MG63 (cell line): ENCODE data around the gene DNAJB7. TPM values are rescaled to one million over a fixed set of nuclear protein-coding genes. Genes with fewer than 3 reads are reported as not detected.
A peak's percentile ranks its signal among the peaks of the same experiment; 100 is the strongest.
"Not testable (repeated sequence)": the region's sequence is repeated elsewhere in the genome, so short reads cannot be mapped to it uniquely, and the experiment has no call there.

Source experiments
- DNase-seq: peaks from one replicate; pipeline ENCODE4 v3.0.0-alpha.2; 2020
- H3K27me3 ChIP-seq: fragments of 250-450 bp; sonication (Bioruptor Pico); 2 replicates; pipeline ENCODE4 v1.5.1; 2020; ENCODE audit warnings: mild to moderate bottlenecking, moderate library complexity
- H3K36me3 ChIP-seq: fragments of 250-450 bp; sonication (Bioruptor Pico); 2 replicates; pipeline ENCODE4 v1.5.1; 2020; ENCODE audit warnings: mild to moderate bottlenecking, moderate library complexity
- H3K4me3 ChIP-seq: fragments of 250-450 bp; sonication (Bioruptor Pico); 2 replicates; pipeline ENCODE4 v1.5.1; 2020; ENCODE audit warnings: mild to moderate bottlenecking, moderate library complexity
- H3K9me3 ChIP-seq: fragments of 250-450 bp; sonication (Bioruptor Pico); 2 replicates; pipeline ENCODE4 v1.5.1; 2020; ENCODE audit warnings: mild to moderate bottlenecking, moderate library complexity
- total RNA-seq: library from RNA; depleted of rRNA; stranded (reverse); fragments of >200 nt; shearing (Covaris generic); gene quantifications from 2 replicates; pipeline ENCODE4 v1.2.3, GENCODE V29; 2014; ENCODE audit warnings: low replicate concordance; rRNA removed

Gene DNAJB7
- total RNA-seq = not detected in 2 replicates

DNA sequence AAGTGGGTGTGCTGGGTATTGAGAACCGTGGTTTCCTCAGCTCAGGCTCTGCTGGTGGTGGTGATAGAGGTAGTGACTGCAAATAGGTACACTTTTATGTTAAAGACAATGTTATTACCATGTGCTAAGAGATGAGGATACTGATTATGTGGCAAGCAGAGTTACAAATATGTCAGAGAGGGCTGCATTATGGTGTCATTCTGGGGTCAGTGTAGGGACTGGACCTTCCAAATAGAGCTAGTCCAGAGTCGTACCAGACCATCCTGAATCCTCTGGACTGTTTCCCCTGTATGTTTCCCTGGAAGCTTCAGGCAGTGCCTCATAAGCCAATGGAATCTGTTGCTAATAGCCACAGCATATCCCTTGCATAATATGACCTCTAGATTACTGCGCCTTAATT lies at the start of gene DNAJB7:
TSS of gene DNAJB7 (minus strand) at position 101 of the 400 bp plus-strand sequence. CDS start 119 bp downstream, outside the sequence.
- no peak for DNase-seq
- no peak within 1 kb of the TSS for H3K4me3 ChIP-seq
- no peaks in the 10 kb centered on the region for H3K9me3 ChIP-seq
- H3K27me3 ChIP-seq = no peaks in the 10 kb centered on the region
- H3K36me3 ChIP-seq = peaks cover 60% of the 10 kb centered on the region

DNA sequence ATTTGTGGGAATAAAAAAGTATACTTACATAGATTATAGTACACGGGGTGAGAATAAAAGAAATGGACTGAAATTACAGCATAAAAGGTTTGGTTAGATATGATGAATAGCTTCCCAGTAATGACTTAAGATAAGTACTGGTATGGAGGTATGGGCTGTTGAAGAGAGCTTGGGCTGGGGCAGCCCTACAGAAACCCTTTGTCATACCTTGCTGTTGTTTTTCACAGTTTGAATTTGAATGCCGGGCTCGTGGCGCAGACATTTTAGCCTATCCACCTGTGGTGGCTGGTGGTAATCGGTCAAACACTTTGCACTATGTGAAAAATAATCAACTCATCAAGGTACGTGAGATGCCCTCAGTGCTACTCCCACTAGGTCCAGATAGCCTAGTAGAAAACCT lies 47.0 kb upstream of the DNAJB7 start:
- H3K4me3 ChIP-seq = no peak overlapping the region
- no peaks in the 10 kb centered on the region for H3K9me3 ChIP-seq
- no peak for DNase-seq
- H3K36me3 ChIP-seq = peaks cover 36% of the 10 kb centered on the region
- no peaks in the 10 kb centered on the region for H3K27me3 ChIP-seq

DNA sequence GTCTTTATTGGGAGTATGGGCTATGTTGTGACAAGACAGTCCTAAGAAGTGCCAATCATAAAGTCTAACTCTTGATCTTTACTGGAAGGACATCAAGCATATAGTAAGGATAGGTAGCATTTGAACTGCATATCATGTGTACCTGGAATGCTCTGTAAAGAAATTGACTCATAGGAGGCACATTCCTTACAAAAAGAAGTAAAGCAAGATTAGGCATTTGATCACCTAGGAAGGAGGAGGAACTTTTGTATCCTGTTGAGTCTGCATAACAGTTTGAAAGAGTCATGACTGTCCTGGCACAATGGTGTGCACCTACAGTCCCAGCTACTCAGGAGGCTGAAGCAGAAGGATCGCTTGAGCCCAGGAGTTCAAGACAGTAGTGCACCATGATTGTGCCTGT lies 42.2 kb upstream of the DNAJB7 start:
- no peaks in the 10 kb centered on the region for H3K27me3 ChIP-seq
- no peak overlapping the region for H3K4me3 ChIP-seq
- H3K36me3 ChIP-seq = peaks cover 36% of the 10 kb centered on the region
- DNase-seq = no peak
- no peaks in the 10 kb centered on the region for H3K9me3 ChIP-seq

DNA sequence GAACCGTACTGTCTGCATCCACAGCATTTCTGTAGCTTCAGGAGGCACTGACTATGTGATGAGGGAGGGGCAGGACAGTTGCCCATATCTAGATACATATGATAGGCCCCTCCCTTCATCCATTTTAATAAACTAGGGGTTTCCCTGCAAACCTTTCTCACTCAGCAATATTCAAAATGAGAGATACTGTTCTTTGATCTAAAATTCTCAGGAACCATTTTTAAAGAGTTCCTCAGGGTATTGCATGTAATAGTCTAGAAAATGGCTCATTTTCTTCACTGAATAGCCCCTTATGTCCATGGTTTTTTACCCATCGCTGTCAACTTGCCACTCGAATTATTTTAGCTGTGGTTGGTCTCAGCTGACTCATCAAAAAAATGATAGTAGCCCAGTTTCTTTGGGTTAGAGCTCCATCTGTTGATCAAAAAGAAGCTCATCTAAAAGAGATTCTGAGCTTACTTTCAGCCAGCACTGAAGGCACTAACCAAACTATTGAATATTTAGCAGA lies 37.0 kb upstream of the DNAJB7 start:
- Histone ChIP-seq H3K9me3 (no peaks in the 10 kb centered on the region), H3K4me3 (no peak overlapping the region), H3K36me3 (peaks cover 25% of the 10 kb centered on the region), H3K27me3 (no peaks in the 10 kb centered on the region)
- DNase-seq = no peak

DNA sequence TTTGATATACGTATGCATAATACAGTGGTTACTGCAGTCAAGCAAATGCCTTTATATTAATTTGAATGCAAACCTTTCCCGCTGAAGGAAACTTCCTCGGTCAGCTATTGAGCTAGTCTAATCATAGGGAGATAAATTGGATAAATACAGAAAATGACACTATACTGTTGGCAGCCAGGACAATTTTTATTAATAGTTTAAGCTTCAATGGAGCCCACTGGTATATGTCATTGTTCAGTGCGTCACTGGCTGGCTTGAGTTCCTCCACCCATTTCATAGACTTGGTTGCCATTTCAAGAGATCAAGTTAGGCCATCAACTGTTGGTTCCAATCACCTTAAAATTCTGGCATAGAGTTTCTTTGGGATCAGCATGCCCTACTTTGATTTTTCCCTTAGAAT lies 32.5 kb upstream of the DNAJB7 start:
- Histone ChIP-seq H3K4me3 (no peak overlapping the region), H3K27me3 (no peaks in the 10 kb centered on the region), H3K36me3 (peaks cover 32% of the 10 kb centered on the region), H3K9me3 (no peaks in the 10 kb centered on the region)
- DNase-seq = no peak

DNA sequence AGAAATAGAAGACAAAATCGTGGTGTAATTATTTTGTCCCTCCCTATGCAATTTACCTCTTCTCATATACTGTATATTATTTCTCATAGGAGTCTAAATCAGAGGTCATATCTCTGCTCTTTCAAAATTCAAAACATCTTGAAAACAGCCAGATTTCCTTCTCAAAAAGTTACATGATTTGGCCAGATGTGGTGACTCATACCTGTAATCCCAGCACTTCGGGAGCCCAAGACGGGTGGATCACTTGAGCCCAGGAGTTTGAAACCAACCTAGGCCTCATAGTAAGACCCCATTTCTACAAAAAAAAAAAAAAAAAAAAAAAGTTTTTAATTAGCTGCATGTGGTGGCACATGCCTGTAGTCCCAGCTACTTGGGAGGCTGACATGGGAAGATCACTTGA lies 29.0 kb upstream of the DNAJB7 start:
- DNase-seq = peak; percentile 2
- H3K27me3 ChIP-seq = no peaks in the 10 kb centered on the region
- no peak overlapping the region for H3K4me3 ChIP-seq
- peaks cover 58% of the 10 kb centered on the region for H3K36me3 ChIP-seq
- H3K9me3 ChIP-seq = no peaks in the 10 kb centered on the region

DNA sequence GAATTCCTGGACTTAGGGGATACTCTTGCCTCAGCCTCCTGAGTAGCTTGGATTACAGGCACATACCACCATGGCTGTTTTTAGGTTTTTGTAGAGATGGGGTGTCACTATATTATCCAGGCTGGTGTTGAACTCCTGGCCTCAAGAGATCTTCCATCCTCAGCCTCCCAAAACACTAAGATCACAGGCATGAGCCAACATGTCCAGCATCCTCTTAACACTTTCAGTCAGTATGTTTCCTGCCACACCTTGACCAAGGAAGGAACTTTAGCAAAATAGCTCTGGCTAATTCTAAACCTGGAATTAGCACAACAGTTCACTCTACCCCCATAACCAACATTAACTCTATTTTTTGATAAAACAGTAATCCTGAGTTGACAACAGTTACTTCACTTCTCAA lies 27.2 kb upstream of the DNAJB7 start:
- H3K36me3 ChIP-seq = peaks cover 55% of the 10 kb centered on the region
- DNase-seq = no peak
- no peak overlapping the region for H3K4me3 ChIP-seq
- H3K9me3 ChIP-seq = no peaks in the 10 kb centered on the region
- no peaks in the 10 kb centered on the region for H3K27me3 ChIP-seq

DNA sequence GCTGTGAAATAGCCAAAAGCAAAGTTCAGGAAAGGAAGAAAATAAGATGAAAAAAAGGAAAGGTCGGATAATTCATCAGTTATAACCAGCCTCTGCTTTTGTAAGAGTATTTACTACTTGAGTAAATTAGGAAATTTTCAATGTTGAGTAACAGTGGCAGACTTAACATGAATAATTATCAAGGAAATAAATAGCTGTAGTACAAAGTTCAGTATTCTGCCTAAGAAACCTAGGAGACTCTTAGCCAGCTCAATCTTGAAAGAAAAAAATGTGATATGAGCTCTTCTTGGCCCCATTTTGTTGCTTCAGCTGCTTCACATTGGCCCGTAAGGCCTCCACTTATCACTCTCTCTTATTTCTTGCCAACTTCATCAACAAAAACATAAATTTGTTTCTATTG lies 17.0 kb upstream of the DNAJB7 start:
- H3K4me3 ChIP-seq = no peak overlapping the region
- H3K27me3 ChIP-seq = no peaks in the 10 kb centered on the region
- DNase-seq = no peak
- H3K9me3 ChIP-seq = no peaks in the 10 kb centered on the region
- peaks cover 53% of the 10 kb centered on the region for H3K36me3 ChIP-seq

DNA sequence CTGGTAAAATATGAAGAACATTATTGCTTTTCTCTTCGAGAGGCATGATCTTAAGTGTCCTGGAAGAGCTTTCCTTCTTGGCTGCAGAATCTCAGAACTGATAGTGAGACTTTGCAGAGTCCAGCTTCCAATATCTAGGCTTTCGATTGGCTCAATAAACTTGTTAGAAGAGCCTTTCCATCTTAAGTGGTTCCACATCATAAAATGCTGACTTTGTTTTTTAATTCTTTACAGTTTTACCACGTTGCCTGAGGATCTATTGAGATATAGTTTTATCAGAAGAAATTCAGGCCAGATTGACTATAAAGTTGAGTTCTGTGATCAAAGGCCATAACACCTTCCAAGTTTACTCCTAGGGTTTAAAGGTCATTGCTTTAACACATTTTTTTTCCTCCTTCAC lies 15.6 kb upstream of the DNAJB7 start:
- H3K36me3 ChIP-seq = peaks cover 42% of the 10 kb centered on the region
- H3K4me3 ChIP-seq = no peak overlapping the region
- no peaks in the 10 kb centered on the region for H3K9me3 ChIP-seq
- no peaks in the 10 kb centered on the region for H3K27me3 ChIP-seq
- no peak for DNase-seq

DNA sequence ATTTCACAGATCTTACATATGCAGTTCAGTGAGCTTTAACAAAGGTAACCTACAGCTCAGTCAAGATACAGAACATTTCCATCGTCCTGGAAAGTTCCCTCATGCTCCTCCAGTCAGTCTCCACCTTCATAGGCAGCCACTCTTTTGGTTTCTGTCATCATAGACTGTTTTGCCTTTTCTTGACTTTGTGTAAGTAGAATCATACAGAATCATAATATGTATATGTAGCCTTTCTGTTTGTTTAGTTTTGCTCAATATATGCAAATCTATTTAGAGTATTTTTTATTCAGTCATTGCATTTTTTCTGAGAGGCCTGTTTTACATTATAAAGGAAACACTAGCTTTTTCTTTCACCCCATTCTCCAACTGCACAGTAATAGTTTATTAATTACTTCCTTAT lies 15.0 kb upstream of the DNAJB7 start:
- Histone ChIP-seq H3K27me3 (no peaks in the 10 kb centered on the region), H3K9me3 (no peaks in the 10 kb centered on the region), H3K36me3 (peaks cover 41% of the 10 kb centered on the region), H3K4me3 (no peak overlapping the region)
- no peak for DNase-seq

DNA sequence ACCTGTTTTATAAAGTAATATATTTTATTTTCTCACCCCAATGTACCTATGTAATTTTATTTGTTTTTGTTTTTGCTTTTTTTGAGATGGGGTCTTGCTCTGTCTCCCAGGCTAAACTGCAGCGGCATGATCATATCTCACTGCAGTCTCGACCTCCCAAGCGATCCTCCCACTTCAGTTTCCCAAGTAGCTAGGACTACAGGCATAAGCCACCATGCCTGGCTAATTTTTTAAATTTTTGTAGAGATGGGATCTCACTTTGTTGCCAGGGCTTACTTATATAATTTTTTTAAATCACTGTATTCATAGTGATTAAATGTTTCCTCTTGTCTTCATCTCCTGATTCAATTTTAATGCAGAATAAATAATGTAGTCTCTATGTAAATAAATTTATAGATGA lies 13.2 kb upstream of the DNAJB7 start:
- Histone ChIP-seq H3K4me3 (no peak overlapping the region), H3K27me3 (no peaks in the 10 kb centered on the region), H3K9me3 (no peaks in the 10 kb centered on the region), H3K36me3 (peaks cover 48% of the 10 kb centered on the region)
- DNase-seq = no peak

DNA sequence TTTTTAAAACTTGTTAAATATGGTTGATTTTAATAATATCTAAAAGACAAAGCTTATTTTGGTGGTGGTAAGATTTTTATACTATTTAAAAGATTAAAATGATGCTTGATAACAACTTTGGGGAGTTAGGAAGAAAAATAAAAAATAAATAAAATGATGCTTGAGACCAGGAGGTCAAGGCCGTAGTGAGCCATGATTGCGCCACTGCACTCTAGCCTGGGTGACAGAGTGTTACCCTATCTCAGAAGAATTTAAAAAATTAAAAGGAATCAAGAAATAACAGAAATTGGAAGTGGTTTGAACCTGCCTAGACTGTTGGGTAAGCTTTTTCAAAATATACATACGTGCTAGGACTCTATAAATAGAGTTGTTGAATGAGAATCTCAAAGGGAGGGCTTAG lies 12.1 kb upstream of the DNAJB7 start:
- Histone ChIP-seq H3K27me3 (no peaks in the 10 kb centered on the region), H3K9me3 (no peaks in the 10 kb centered on the region), H3K36me3 (peaks cover 52% of the 10 kb centered on the region), H3K4me3 (no peak overlapping the region)
- DNase-seq = no peak

DNA sequence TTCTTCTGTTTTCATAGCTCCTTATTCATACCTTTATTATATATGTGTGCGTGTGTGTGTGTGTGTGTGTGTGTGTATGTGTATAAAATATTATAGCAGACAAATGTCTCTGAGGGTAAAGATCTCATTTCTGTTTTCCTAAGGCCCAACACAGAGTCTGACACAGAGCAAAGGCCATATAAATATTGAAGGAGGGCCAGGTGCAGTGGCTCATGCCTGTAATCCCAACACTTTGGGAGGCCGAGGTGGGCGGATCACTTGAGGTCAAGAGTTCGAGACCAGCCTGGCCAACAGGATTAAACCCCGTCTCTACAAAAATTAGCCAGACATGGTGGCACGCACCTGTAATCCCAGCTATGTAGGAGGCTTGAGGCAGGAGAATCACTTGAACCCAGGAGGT lies 6.5 kb upstream of the DNAJB7 start:
- not testable (repeated sequence) for H3K9me3 ChIP-seq, DNase-seq

DNA sequence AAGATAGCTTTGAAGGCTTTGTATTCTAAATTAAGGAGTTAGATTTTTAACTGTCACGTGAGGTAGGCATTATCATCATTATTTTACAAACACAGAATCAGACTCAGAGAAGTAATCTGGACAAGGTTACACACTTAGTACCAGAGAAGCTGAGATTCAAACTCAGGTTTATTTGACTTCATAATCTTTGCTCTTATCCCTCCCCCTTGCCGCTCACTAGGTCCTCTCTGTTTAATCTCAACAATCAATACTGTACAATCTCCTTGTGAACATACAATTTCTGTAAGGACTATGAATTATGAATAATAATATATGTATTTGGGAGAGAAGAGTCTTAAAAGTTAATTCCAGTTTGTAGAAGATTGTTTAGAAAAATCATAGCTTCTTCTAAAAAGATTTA lies 5.2 kb upstream of the DNAJB7 start:
- no peak overlapping the region for H3K4me3 ChIP-seq
- peaks cover 53% of the 10 kb centered on the region for H3K36me3 ChIP-seq
- no peaks in the 10 kb centered on the region for H3K9me3 ChIP-seq
- no peak for DNase-seq
- H3K27me3 ChIP-seq = no peaks in the 10 kb centered on the region

More for the DNA sequence above, 6.5 kb upstream of the DNAJB7 start:
- H3K36me3 ChIP-seq = peaks cover 46% of the 10 kb centered on the region
- not testable (repeated sequence) for H3K4me3 ChIP-seq, H3K27me3 ChIP-seq

DNA sequence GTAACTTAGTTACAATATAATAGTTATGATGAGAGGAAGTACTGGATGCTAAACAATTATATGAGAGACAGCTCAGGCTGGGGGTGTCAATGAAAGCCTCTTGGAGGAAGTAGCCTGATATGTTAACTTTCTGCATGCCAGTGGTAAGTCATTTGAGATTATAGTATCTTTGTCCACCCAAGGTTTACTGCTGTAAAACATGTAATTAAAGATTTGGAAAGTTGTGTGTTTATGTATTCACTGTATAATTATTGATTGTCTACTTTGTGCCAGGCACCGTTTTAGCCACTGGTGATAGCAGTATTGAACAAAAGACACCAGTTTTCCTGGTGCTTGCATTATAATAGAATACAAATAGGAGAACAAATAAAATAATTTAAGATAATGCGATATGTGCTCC lies 624 bp upstream of the DNAJB7 start:
- Histone ChIP-seq H3K27me3 (no peaks in the 10 kb centered on the region), H3K36me3 (peaks cover 55% of the 10 kb centered on the region), H3K4me3 (no peak overlapping the region), H3K9me3 (no peaks in the 10 kb centered on the region)
- DNase-seq = no peak

DNA sequence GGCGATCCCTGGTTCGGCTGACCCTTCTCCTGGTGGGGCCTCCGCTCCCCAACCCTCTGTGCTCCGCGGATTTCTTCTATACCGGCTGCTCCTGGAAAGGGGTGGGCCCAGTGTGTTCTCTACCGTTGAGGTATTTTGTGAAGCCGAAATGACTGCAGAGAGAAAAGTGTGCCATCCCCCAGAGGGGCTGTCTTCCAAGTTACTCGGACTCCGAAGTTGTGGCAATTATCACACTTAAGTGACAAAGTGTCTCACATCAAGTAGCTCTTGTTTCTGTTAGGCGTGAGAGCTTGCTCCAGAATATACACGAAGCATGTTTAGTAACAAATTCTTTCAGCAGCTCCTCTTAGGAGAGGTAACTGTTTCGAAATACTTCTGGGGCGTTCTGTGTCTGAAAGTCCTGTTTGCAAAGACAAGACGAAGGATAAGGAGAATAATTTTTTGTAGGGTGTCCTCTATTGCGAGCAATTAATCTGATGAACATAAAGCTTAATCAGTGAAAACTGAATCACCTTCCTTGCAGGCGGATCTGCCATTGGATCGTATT lies 4.5 kb downstream of the DNAJB7 start:
- no peak for DNase-seq
- Histone ChIP-seq H3K9me3 (no peaks in the 10 kb centered on the region), H3K4me3 (peak overlapping the region; percentile 99), H3K36me3 (peaks cover 75% of the 10 kb centered on the region), H3K27me3 (no peaks in the 10 kb centered on the region)

DNA sequence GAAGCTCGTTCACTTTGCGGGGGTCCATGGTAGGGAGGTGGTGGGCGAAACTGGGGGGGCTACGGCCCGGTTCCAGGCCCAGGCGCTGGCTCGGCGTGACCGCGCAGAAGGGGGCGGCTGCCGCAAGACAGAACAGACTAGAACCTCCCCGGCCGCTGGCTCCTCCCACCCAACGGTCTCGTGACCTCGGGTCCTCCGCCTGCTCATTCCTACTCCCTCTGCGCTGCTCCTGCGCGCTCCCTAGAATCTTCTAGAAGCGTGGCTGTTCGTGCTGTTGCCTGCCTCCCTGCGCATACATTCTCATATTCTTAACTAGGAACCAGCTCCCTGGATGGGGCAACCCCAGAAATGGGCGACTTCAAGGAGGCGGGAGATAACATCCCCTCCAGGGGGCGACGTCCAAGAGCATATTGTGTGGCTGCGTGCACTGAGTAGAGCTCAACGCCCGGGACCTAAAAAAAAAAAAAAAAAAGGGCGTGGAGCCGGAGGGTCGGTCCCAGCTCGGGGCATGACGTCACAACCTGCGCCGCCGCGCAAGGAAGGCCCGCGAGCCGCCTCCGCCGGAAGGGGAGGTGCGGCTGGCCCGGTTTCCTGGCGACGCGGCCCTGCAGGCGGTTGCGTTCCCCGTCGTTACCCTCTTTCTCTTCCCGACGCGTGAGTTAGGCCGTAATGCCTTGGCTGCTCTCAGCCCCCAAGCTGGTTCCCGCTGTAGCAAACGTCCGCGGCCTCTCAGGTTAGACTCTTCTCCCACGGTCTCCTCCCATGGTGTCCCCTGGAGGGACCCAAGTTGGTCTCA lies 5.2 kb downstream of the DNAJB7 start, which contains the start of the genes ST13 and XPNPEP3:
TSS of gene ST13 (minus strand) at position 127 of the 796 bp plus-strand sequence. CDS start at position 28, 99 bp downstream.
TSS of gene XPNPEP3 (plus strand) at position 636 of the 796 bp plus-strand sequence. CDS start at position 670, 34 bp downstream.
- peak within 1 kb of the TSS; percentile 99 for H3K4me3 ChIP-seq
- peaks cover 75% of the 10 kb centered on the region for H3K36me3 ChIP-seq
- no peaks in the 10 kb centered on the region for H3K27me3 ChIP-seq
- H3K9me3 ChIP-seq = no peaks in the 10 kb centered on the region
- DNase-seq = peak; percentile 98
